Kidney epithelial cell (primary cell): Measurements from ENCODE around the gene SPAG6. TPM values are rescaled to one million over a fixed set of nuclear protein-coding genes. Genes with fewer than 3 reads are reported as not detected.
A peak's percentile ranks its signal among the peaks of the same experiment; 100 is the strongest.

ENCODE experiments used
- DNase-seq: peaks from one replicate; pipeline ENCODE4 v3.0.0-alpha.2; 2010; ENCODE audit warnings: low read depth
- H3K27me3 ChIP-seq: 2 replicates; pipeline ENCODE4 v1.6.0; 2011; ENCODE audit warnings: low read length; ENCODE audit not compliant: control insufficient read depth, insufficient read depth
- H3K36me3 ChIP-seq: 2 replicates; pipeline ENCODE4 v1.5.1; 2011; ENCODE audit warnings: low read length; ENCODE audit not compliant: control insufficient read depth, insufficient read depth
- H3K4me3 ChIP-seq: 2 replicates; pipeline ENCODE4 v1.5.1; 2011; ENCODE audit warnings: low read depth, mild to moderate bottlenecking, control low read depth, low read length
- CTCF ChIP-seq: IDR thresholded peaks from 2 replicates; pipeline ENCODE4 v1.5.1; 2011; ENCODE audit warnings: mild to moderate bottlenecking, moderate library complexity, low read length, control low read depth, inconsistent platforms; ENCODE audit not compliant: insufficient read depth, poor library complexity, severe bottlenecking
- total RNA-seq: library from RNA; depleted of rRNA; stranded (reverse); fragments of >200 nt; gene quantifications from 2 replicates; pipeline ENCODE4 v1.2.3, GENCODE V29; 2015

Gene SPAG6
- total RNA-seq, 1 donor from 2014 or later = 0.79 TPM

- DNase-seq = no peak
- Histone ChIP-seq H3K36me3 (no peaks in the 10 kb centered on the region), H3K27me3 (peaks cover 15% of the 10 kb centered on the region), H3K4me3 (peak within 1 kb of the TSS; percentile 74)
- TF ChIP-seq CTCF = no peak
Observed at GRCh38 chr10:22320591-22321155, 24.6 kb upstream of the SPAG6 start, which contains the start of gene BMI1. Gene BMI1 (plus strand): TSS chr10:22321099. CDS start chr10:22326450, 5,351 bp downstream.

- Histone ChIP-seq H3K4me3 (peak overlapping the region; percentile 74), H3K27me3 (peaks cover 15% of the 10 kb centered on the region), H3K36me3 (no peaks in the 10 kb centered on the region)
- DNase-seq = no peak
- TF ChIP-seq CTCF = no peak
Observed at GRCh38 chr10:22321156-22321923, 24.0 kb upstream of the SPAG6 start.

- DNase-seq = no peak
Observed at GRCh38 chr10:22321924-22322640, 23.2 kb upstream of the SPAG6 start.

GRCh38 chr10:22322641-22323160 lies 22.6 kb upstream of the SPAG6 start:
- peaks cover 15% of the 10 kb centered on the region for H3K27me3 ChIP-seq
- no peak for TF ChIP-seq CTCF
- DNase-seq = no peak
- no peaks in the 10 kb centered on the region for H3K36me3 ChIP-seq
- peak overlapping the region; percentile 74 for H3K4me3 ChIP-seq

More at GRCh38 chr10:22321924-22322640, 23.2 kb upstream of the SPAG6 start:
- TF ChIP-seq CTCF = no peak
- Histone ChIP-seq H3K4me3 (peak overlapping the region; percentile 74), H3K36me3 (no peaks in the 10 kb centered on the region), H3K27me3 (peaks cover 15% of the 10 kb centered on the region)

- H3K4me3 ChIP-seq = no peak overlapping the region
Observed at GRCh38 chr10:22323538-22324305, 21.6 kb upstream of the SPAG6 start.

More at GRCh38 chr10:22323538-22324305, 21.6 kb upstream of the SPAG6 start:
- no peak for TF ChIP-seq CTCF
- no peak for DNase-seq
- H3K36me3 ChIP-seq = no peaks in the 10 kb centered on the region
- peaks cover 15% of the 10 kb centered on the region for H3K27me3 ChIP-seq
